DND-41 (cell line): Measurements from ENCODE around the gene MVD.

Experiments used
- CTCF ChIP-seq: IDR thresholded peaks from 2 replicates; pipeline ENCODE4 v1.5.1; 2012; ENCODE audit warnings: borderline replicate concordance, low read length, moderate library complexity, mild to moderate bottlenecking; ENCODE audit not compliant: poor library complexity, severe bottlenecking; ENCODE audit errors: extremely low read depth
- EZH2 ChIP-seq: IDR thresholded peaks from 3 replicates; pipeline ENCODE4 v1.6.1; 2012; ENCODE audit warnings: borderline replicate concordance, low read depth, mild to moderate bottlenecking, moderate library complexity, low read length, inconsistent platforms; ENCODE audit not compliant: severe bottlenecking

- TF ChIP-seq CTCF (no peak), EZH2 (no peak)
Observed at GRCh38 chr16:88705801-88706228, 42.9 kb upstream of the MVD start.
